HS-5 (cell line): Measurements from ENCODE around the gene RAPGEF6.
"Not testable (repeated sequence)": the region's sequence is repeated elsewhere in the genome, so short reads cannot be mapped to it uniquely, and the experiment has no call there.

Source experiments
- DNase-seq: peaks from one replicate; pipeline ENCODE4 v3.0.0-alpha.2; 2012; ENCODE audit warnings: low read depth

Gene RAPGEF6

GRCh38 chr5:131496400-131496713 lies 138.7 kb downstream of the RAPGEF6 start:
- no peak for DNase-seq

- DNase-seq, result no peak
Observed at GRCh38 chr5:131495536-131496399, 139.3 kb downstream of the RAPGEF6 start.

- no peak for DNase-seq
Observed at GRCh38 chr5:131491749-131492148, 143.3 kb downstream of the RAPGEF6 start.

GRCh38 chr5:131488463-131488862 lies 146.6 kb downstream of the RAPGEF6 start:
- DNase-seq, result no peak

GRCh38 chr5:131487371-131487770 lies 147.7 kb downstream of the RAPGEF6 start:
- DNase-seq, result not testable (repeated sequence)

GRCh38 chr5:131482617-131483016 lies 152.4 kb downstream of the RAPGEF6 start:
- DNase-seq, result no peak

- DNase-seq, result no peak
Observed at GRCh38 chr5:131481569-131481968, 153.5 kb downstream of the RAPGEF6 start.

- no peak for DNase-seq
Observed at GRCh38 chr5:131475541-131475941, 159.5 kb downstream of the RAPGEF6 start.

GRCh38 chr5:131473731-131474130 lies 161.3 kb downstream of the RAPGEF6 start:
- no peak for DNase-seq

GRCh38 chr5:131466171-131466766 lies 168.8 kb downstream of the RAPGEF6 start:
- DNase-seq, result peak; percentile 74

- no peak for DNase-seq
Observed at GRCh38 chr5:131463656-131464055, 171.4 kb downstream of the RAPGEF6 start.

GRCh38 chr5:131462454-131462853 lies 172.6 kb downstream of the RAPGEF6 start:
- DNase-seq, result no peak

- no peak for DNase-seq
Observed at GRCh38 chr5:131461742-131462141, 173.3 kb downstream of the RAPGEF6 start.

- no peak for DNase-seq
Observed at GRCh38 chr5:131460867-131461572, 174.0 kb downstream of the RAPGEF6 start.

GRCh38 chr5:131460133-131460532 lies 174.9 kb downstream of the RAPGEF6 start:
- DNase-seq, result no peak

GRCh38 chr5:131459216-131459615 lies 175.8 kb downstream of the RAPGEF6 start:
- DNase-seq, result no peak

GRCh38 chr5:131457193-131457592 lies 177.8 kb downstream of the RAPGEF6 start:
- DNase-seq, result no peak

- no peak for DNase-seq
Observed at GRCh38 chr5:131450941-131451340, 184.1 kb downstream of the RAPGEF6 start.

GRCh38 chr5:131441184-131441583 lies 193.8 kb downstream of the RAPGEF6 start:
- DNase-seq, result no peak

- no peak for DNase-seq
Observed at GRCh38 chr5:131436081-131436480, 198.9 kb downstream of the RAPGEF6 start.

- DNase-seq, result no peak
Observed at GRCh38 chr5:131433109-131433508, 201.9 kb downstream of the RAPGEF6 start.

GRCh38 chr5:131431794-131432193 lies 203.2 kb downstream of the RAPGEF6 start:
- no peak for DNase-seq

- DNase-seq, result no peak
Observed at GRCh38 chr5:131430794-131431193, 204.2 kb downstream of the RAPGEF6 start.
